ENCODE data around the gene PHF5A.

GRCh38 chr22:41442240-41442792 lies 26.2 kb downstream of the PHF5A start:
- TF ChIP-seq CTCF (IDR thresholded peaks at IDR 0.05; ENCODE audit: low read depth, low read length, poor library complexity, severe bottlenecking) (no peak), EZH2phosphoT487 (IDR thresholded peaks at IDR 0.05; ENCODE audit: borderline replicate concordance, low read length) (no peak)

All from DOHH2 (cell line).